Measurements from ENCODE around the gene SNAP91. TPM values are rescaled to one million over a fixed set of nuclear protein-coding genes. Genes with fewer than 3 reads are reported as not detected.

The SNAP91 gene
- total and polyA plus RNA-seq, 2 of the 8 experiments (the other 6 are each of a cell fraction or from before 2014, with no cell fraction given): 1.3 to 1.5 TPM

- Histone ChIP-seq H3K36me3 (ENCODE audit: control insufficient read depth in 2 of 4, insufficient read depth in 4 of 4, low read length in 3 of 4) (no peaks in the 10 kb centered on the region), H3K79me2 (ENCODE audit: control insufficient read depth in 1 of 2, insufficient read depth in 2 of 2, low read length in 2 of 2) (no peaks in the 10 kb centered on the region), H3K27me3 (replicated peaks in 1 of 4; ENCODE audit: control insufficient read depth in 3 of 4, extremely low read depth in 1 of 4, insufficient read depth in 3 of 4, low read length in 3 of 4) (peaks cover 2 to 9% (median 6%) of the 10 kb centered on the region in 4 experiments; a peak in 6 of 7 replicates), H3K56ac (replicated peaks; ENCODE audit: insufficient read length, low read depth, low read length) (no peak overlapping the region), H3K4me1 (replicated peaks in 1 of 4; ENCODE audit: control insufficient read depth in 3 of 4, insufficient read depth in 4 of 4, low read length in 3 of 4) (no peaks in the 10 kb centered on the region), H3K23ac (ENCODE audit: insufficient read length) (no peak overlapping the region), H3K9ac (replicated peaks in 1 of 4; ENCODE audit: extremely low read depth in 1 of 4, low read depth in 3 of 4, low read length in 3 of 4) (no peak overlapping the region), H2BK12ac (ENCODE audit: low read depth, low read length) (no peak overlapping the region), H4K8ac (ENCODE audit: extremely low read depth, insufficient read depth, low read length) (no peak overlapping the region), H3K14ac (ENCODE audit: insufficient read length) (no peak overlapping the region), H3K23me2 (ENCODE audit: low read depth, low read length) (no peaks in the 10 kb centered on the region), H2BK20ac (ENCODE audit: low read length) (no peak overlapping the region), H3K4me2 (ENCODE audit: insufficient read depth in 1 of 2, low read depth in 2 of 2, low read length in 2 of 2) (no peak overlapping the region), H3K79me1 (ENCODE audit: low read depth, low read length) (no peaks in the 10 kb centered on the region), H3K27ac (ENCODE audit: low read depth, low read length) (no peak overlapping the region), H2BK15ac (ENCODE audit: low read length) (no peak overlapping the region), H4K91ac (replicated peaks; ENCODE audit: insufficient read length, low read length) (no peak overlapping the region), H2AK5ac (ENCODE audit: low read depth, low read length) (no peak overlapping the region), H3K9me3 (ENCODE audit: insufficient read depth in 2 of 2, low read depth in 1 of 2, low read length in 1 of 2) (no peaks in the 10 kb centered on the region), H4K5ac (ENCODE audit: insufficient read length, low read depth, low read length) (no peak overlapping the region), H3K4ac (replicated peaks; ENCODE audit: insufficient read length, low read depth, low read length) (no peak overlapping the region), H2BK120ac (replicated peaks; ENCODE audit: low read depth, low read length) (no peak overlapping the region), H4K20me1 (replicated peaks in 1 of 2; ENCODE audit: control insufficient read depth in 1 of 2, insufficient read depth in 2 of 2, low read length in 2 of 2) (no peaks in the 10 kb centered on the region), H3K4me3 (ENCODE audit: extremely low read depth in 1 of 4, insufficient read depth in 2 of 4, low read depth in 3 of 4, low read length in 4 of 4) (no peak overlapping the region), H2BK5ac (ENCODE audit: low read depth, low read length) (no peak overlapping the region), H2AFZ (ENCODE audit: low read length) (no peak overlapping the region), H3K18ac (ENCODE audit: extremely low read depth, low read length) (no peak overlapping the region)
- FAIRE-seq (no peak), DNase-seq (ENCODE audit: low read depth in 1 of 2, low spot score in 2 of 2) (no peak)
- TF ChIP-seq CBX8 (IDR thresholded peaks at IDR 0.05; ENCODE audit: borderline replicate concordance, low read depth, low read length): no peak
- TF ChIP-seq SRF (IDR thresholded peaks at IDR 0.05; ENCODE audit: low read depth, low read length): no peak
- TF ChIP-seq KDM5A (IDR thresholded peaks at IDR 0.05; ENCODE audit: low read length): no peak
- ChIA-PET POLR2A (ENCODE audit: partially characterized antibody) (no interaction called here), CTCF (ENCODE audit: partially characterized antibody) (interaction anchor here (0.6 kb wide), 1 partner anchor 15 kb away, joined by 3 read pairs; no protein-coding TSS in a partner anchor)
- 80% methylated on average over 1 of the region's 1 CpG; no CpG with 5 or more reads in 1 of the 2 experiments for WGBS, 2 experiments (ENCODE audit: extremely low coverage in 1 of 2, insufficient coverage in 1 of 2, insufficient read length in 1 of 2, insufficient replicate concordance in 2 of 2, low coverage in 1 of 2, low lambda C conversion rate in 2 of 2, missing lambda C conversion rate in 1 of 2)
These were observed 6.8 kb downstream of the SNAP91 start for GRCh38 chr6:83702077-83702476.
